SH-SY5Y (cell line): ENCODE measurements around the gene ZDHHC11.

Experiments used
- GATA2 ChIP-seq: IDR thresholded peaks from 2 replicates; pipeline ENCODE4 v1.6.1; 2011; ENCODE audit warnings: mild to moderate bottlenecking, low read depth, low read length
- GATA3 ChIP-seq: IDR thresholded peaks from 2 replicates; pipeline ENCODE4 v1.6.1; 2011; ENCODE audit warnings: low read depth, mild to moderate bottlenecking, low read length, moderate library complexity

GRCh38 chr5:867300-867870 lies 16.6 kb upstream of the ZDHHC11 start:
- TF ChIP-seq GATA2 (no peak), GATA3 (no peak)
